Smooth muscle cell of the umbilical artery (primary cell): ENCODE results near the gene SUGT1. TPM values are rescaled to one million over a fixed set of nuclear protein-coding genes. Genes with fewer than 3 reads are reported as not detected.

Source experiments
- total RNA-seq: library from RNA; depleted of rRNA; stranded (reverse); fragments of >200 nt; gene quantifications from 2 replicates; pipeline ENCODE4 v1.2.3, GENCODE V29; 2014

The SUGT1 gene
- 46.0 and 63.5 TPM in 2 replicates for total RNA-seq

DNA sequence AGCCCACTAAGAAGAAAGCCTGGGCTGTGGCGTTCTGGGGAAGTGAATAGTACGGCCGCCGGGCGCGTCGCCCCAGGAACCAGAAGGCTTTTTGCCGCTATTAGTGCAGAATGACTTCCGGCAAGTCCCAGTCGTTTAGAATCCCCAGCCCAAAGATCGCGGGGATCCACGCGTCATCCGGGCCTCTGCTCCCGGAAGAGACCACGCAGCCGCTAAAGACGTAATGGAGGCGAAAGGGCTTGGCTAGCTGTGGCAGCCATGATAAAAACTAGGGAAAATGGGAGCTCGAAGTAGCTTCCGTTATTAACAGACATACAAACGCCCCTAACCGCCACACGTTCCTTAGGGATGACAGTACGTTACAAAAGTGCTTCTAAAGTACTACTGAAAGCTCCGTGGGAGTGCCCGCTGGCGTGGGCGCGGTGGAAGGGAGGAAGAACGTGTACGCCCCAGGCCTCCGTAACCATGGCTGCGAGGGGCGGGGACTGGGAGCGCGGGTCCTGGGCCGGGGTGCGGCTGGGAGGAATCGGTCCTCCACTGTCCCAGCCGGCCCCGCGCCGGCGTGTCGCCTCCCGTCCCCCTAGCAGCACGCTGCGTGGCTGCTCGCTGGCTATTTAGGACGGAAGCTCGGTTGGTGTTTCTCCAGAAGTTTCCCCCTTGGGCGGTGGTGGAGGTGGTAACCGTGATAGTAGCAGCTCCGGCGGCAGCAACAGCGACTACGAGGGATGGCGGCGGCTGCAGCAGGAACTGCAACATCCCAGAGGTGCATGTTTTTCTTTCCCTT is at the start of gene SUGT1:
TSS of gene SUGT1 (plus strand) at position 641 of the 784 bp plus-strand sequence. CDS start at position 726, 85 bp downstream.

DNA sequence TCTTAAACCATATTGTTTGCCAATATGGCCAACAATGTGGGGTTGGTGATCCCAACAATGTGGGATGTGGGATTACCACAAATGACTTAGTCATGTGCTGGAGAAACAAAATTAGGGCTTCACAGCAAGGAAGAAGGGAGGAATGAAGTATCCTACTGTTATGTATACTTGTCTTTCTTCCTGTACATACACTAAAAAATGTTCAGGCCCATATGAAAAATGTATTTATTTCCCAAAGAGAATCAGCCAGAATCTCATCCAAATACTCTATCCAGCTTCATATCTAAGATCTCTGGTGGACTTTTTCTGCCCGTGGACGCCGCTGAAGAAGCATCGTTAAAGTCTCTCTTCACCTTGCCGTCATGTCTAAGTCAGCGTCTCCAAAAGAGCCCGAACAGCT is 10.5 kb upstream of the SUGT1 start, which contains the start of gene HNRNPA1L2:
TSS of gene HNRNPA1L2 (plus strand) at position 301 of the 400 bp plus-strand sequence. CDS start at position 363, 62 bp downstream.

DNA sequence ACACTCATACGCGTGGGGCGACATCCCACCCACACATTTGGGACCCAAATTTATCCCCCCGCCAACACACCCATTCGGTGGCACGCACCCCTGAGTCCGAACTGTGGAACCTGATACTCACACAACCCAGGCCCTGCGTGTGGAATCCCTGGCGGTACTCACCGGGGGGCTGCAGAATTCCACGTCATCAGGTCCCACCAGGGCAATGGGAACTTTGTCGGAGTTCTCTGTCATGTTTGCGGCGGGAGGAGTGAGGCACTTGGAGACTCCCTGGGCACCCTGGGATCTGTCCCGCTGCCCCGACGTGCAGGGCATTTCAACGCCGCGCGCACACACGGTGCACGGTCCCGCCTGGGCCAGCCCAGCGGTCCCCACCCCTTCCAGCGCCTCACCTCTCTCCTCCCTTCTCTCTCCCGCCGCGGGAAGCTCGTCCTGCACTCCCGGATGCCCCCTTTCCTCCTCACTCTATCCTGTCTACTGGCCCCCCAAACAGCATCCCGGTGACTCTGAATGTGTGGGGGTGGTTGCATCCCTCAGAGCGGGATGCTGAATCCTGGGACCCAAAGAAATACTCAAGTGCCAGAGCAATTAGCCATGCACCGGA is 86.9 kb downstream of the SUGT1 start, which contains the start of gene CNMD:
TSS of gene CNMD (minus strand) at position 353 of the 604 bp plus-strand sequence. CDS start at position 234, 119 bp downstream.

Other genes starting within 250 kb of the SUGT1 start
- 10.1 and 12.1 TPM in 2 replicates for gene THSD1, start 246.7 kb upstream of the SUGT1 start, total RNA-seq
- gene VPS36, start 202.2 kb upstream of the SUGT1 start, total RNA-seq, result 28.2 and 29.9 TPM in 2 replicates
- gene CKAP2, start 197.4 kb upstream of the SUGT1 start, total RNA-seq, result 10.4 and 31.7 TPM in 2 replicates
- 2.5 and 2.7 TPM in 2 replicates for gene HNRNPA1L2, start 10.4 kb upstream of the SUGT1 start, total RNA-seq
- gene CNMD, start 87.0 kb downstream of the SUGT1 start, total RNA-seq, result not detected in 2 replicates
- gene PCDH8, start 195.8 kb downstream of the SUGT1 start, total RNA-seq, result not detected in 2 replicates